Endodermal cell (in vitro differentiated cells): ENCODE data around the gene CDK12. TPM values are rescaled to one million over a fixed set of nuclear protein-coding genes. Genes with fewer than 3 reads are reported as not detected.
A peak's percentile ranks its signal among the peaks of the same experiment; 100 is the strongest.

Source experiments
- DNase-seq: peaks from one replicate; pipeline ENCODE4 v3.0.0-alpha.2; 2017
- H3K27ac ChIP-seq: 2 replicates; pipeline ENCODE4 v1.5.1; 2013; ENCODE audit warnings: mild to moderate bottlenecking, low read depth, low read length, moderate library complexity
- H3K27me3 ChIP-seq: 2 replicates; pipeline ENCODE4 v1.6.1; 2013; ENCODE audit warnings: mild to moderate bottlenecking, low read length, moderate library complexity; ENCODE audit not compliant: insufficient read depth, control insufficient read depth, poor library complexity, severe bottlenecking
- H3K36me3 ChIP-seq: 2 replicates; pipeline ENCODE4 v1.7.0; 2013; ENCODE audit warnings: mild to moderate bottlenecking, low read length, moderate library complexity; ENCODE audit not compliant: control insufficient read depth, insufficient read depth
- H3K4me1 ChIP-seq: one replicate; pipeline ENCODE4 v1.7.0; 2013; ENCODE audit warnings: low read length; ENCODE audit not compliant: control insufficient read depth, insufficient read depth
- H3K4me3 ChIP-seq: 2 replicates; pipeline ENCODE4 v1.5.1; 2013; ENCODE audit warnings: mild to moderate bottlenecking, low read length, moderate library complexity
- H3K9ac ChIP-seq: 2 replicates; pipeline ENCODE4 v1.6.1; 2013; ENCODE audit warnings: mild to moderate bottlenecking, low read length, moderate library complexity; ENCODE audit not compliant: poor library complexity, severe bottlenecking; ENCODE audit errors: extremely low read depth
- H3K9me3 ChIP-seq: 2 replicates; pipeline ENCODE4 v1.6.1; 2013; ENCODE audit warnings: mild to moderate bottlenecking, low read length, moderate library complexity; ENCODE audit not compliant: control insufficient read depth
- H3K27ac Mint-ChIP-seq: 2 replicates; pipeline ENCODE4 v1.8.0; 2020; ENCODE audit warnings: mixed read lengths
- H3K27me3 Mint-ChIP-seq: 2 replicates; pipeline ENCODE4 v1.8.0; 2021; ENCODE audit warnings: mild to moderate bottlenecking, mixed read lengths; ENCODE audit not compliant: insufficient read depth
- H3K36me3 Mint-ChIP-seq: 2 replicates; pipeline ENCODE4 v1.8.0; 2020; ENCODE audit warnings: low read depth, mixed read lengths
- H3K4me1 Mint-ChIP-seq: 2 replicates; pipeline ENCODE4 v1.8.0; 2020; ENCODE audit warnings: mixed read lengths
- H3K4me3 Mint-ChIP-seq: 2 replicates; pipeline ENCODE4 v1.8.0; 2020; ENCODE audit warnings: mild to moderate bottlenecking, moderate library complexity, mixed read lengths
- H3K9me3 Mint-ChIP-seq: 2 replicates; pipeline ENCODE4 v1.8.0; 2020; ENCODE audit warnings: mild to moderate bottlenecking, mixed read lengths
- WGBS, 2 experiments: methylation state at CpG; one replicate each; pipeline versions ENCODE4 v1.1.5 to v1.1.7; 2013; ENCODE audit warnings: missing lambda C conversion rate in 2 of 2, mixed read lengths in 1 of 2; ENCODE audit not compliant: insufficient coverage in 1 of 2, insufficient read length in 1 of 2; 5-methylcytosine and 5-hydroxymethylcytosine counted together
- total RNA-seq, 2 donors: library from RNA; stranded (reverse); fragmentation: NEBNext Ultra II Directional in 1 of 2; extraction: Animal tissue kit (Norgen Biotek cat#: 25700) in 1 of 2; gene quantifications; 2 replicates in 1 of 2; 3 replicates in 1 of 2; pipeline ENCODE4 v1.2.1, GENCODE V29; 2021
- TF ChIP-seq, protein P1 (sequence below): fragments of 200-600 bp; sonication (generic); conservative IDR thresholded peaks from 2 replicates; pipeline ENCODE4 v1.5.0; 2021; ENCODE audit warnings: antibody characterized with exemption, mild to moderate bottlenecking

Gene CDK12
- total RNA-seq, 2 donors from 2014 or later = 62.8 to 70.2 TPM

DNA sequence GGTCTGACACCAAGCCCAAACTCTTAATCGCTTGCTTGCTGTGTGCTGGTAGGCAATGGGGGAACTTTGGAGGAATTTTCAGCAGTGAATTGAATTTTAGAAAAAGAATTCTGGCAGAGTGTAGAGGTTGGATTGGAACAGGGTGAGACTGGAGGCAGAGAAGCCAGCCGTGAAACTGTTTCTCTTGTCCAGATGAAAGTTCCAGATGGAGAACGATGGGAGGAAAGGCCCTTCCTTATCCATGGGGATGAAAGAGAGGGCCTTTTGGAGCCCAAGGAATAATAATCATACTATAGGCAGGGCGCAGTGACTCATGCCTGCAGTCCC lies 120.4 kb downstream of the CDK12 start:
- H3K27ac ChIP-seq = no peak overlapping the region
- WGBS, 2 experiments = 87 to 95% methylated on average over 4 of the region's 4 CpGs
- no peak overlapping the region for H3K9ac ChIP-seq
- H3K27me3 ChIP-seq = peaks cover 7% of the 10 kb centered on the region
- Mint-ChIP-seq H3K4me1 (peaks cover 21% of the 10 kb centered on the region), H3K27ac (no peak overlapping the region), H3K27me3 (peaks cover 43% of the 10 kb centered on the region), H3K36me3 (no peaks in the 10 kb centered on the region), H3K4me3 (no peak overlapping the region), H3K9me3 (no peaks in the 10 kb centered on the region)
- H3K9me3 ChIP-seq = no peaks in the 10 kb centered on the region
- TF ChIP-seq, protein P1, sequence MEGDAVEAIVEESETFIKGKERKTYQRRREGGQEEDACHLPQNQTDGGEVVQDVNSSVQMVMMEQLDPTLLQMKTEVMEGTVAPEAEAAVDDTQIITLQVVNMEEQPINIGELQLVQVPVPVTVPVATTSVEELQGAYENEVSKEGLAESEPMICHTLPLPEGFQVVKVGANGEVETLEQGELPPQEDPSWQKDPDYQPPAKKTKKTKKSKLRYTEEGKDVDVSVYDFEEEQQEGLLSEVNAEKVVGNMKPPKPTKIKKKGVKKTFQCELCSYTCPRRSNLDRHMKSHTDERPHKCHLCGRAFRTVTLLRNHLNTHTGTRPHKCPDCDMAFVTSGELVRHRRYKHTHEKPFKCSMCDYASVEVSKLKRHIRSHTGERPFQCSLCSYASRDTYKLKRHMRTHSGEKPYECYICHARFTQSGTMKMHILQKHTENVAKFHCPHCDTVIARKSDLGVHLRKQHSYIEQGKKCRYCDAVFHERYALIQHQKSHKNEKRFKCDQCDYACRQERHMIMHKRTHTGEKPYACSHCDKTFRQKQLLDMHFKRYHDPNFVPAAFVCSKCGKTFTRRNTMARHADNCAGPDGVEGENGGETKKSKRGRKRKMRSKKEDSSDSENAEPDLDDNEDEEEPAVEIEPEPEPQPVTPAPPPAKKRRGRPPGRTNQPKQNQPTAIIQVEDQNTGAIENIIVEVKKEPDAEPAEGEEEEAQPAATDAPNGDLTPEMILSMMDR = no peak
- no peaks in the 10 kb centered on the region for H3K36me3 ChIP-seq
- DNase-seq = no peak
- H3K4me1 ChIP-seq = peaks cover 8% of the 10 kb centered on the region
- no peak overlapping the region for H3K4me3 ChIP-seq

DNA sequence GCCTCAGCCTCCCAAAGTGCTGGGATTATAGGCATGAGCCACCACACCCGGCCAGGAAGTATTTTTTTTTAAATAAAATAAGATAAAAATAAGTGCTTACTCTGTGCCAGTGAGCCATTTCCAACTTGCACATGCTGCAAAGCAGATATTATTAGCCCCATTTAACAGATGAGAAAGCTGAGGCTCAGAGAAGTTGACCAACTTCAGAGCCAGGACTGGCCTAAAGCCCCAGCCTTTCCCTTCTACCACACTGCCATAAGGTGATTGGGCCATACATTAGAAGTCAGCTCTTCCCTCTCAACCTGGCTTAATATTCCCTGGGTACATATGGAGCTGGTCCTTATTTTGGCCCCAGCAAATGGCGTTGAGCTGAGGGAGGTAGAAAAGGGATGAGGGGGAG lies 121.4 kb downstream of the CDK12 start:
- Mint-ChIP-seq H3K4me1 (peaks cover 21% of the 10 kb centered on the region), H3K27me3 (peaks cover 52% of the 10 kb centered on the region), H3K4me3 (no peak overlapping the region), H3K27ac (no peak overlapping the region), H3K36me3 (no peaks in the 10 kb centered on the region), H3K9me3 (no peaks in the 10 kb centered on the region)
- Histone ChIP-seq H3K9me3 (no peaks in the 10 kb centered on the region), H3K4me1 (peaks cover 8% of the 10 kb centered on the region), H3K27ac (no peak overlapping the region), H3K9ac (no peak overlapping the region), H3K36me3 (no peaks in the 10 kb centered on the region), H3K4me3 (no peak overlapping the region), H3K27me3 (peaks cover 15% of the 10 kb centered on the region)
- TF ChIP-seq, protein P1 = no peak
- DNase-seq = peak; percentile 25
- 0% methylated on average over 1 of the region's 2 CpGs; no CpG with 5 or more reads in 1 of the 2 experiments for WGBS, 2 experiments

Other genes with a start within 250 kb of the CDK12 start
- under 1 TPM; 0.35 to 0.46 TPM for gene STAC2, start 235.5 kb upstream of the CDK12 start, total RNA-seq
- 10 to 100 TPM; 15.6 to 18.1 TPM for gene FBXL20, start 59.9 kb upstream of the CDK12 start, total RNA-seq
- gene MED1, start 10.2 kb upstream of the CDK12 start, total RNA-seq = 10 to 100 TPM; 56.1 to 57.5 TPM
- gene NEUROD2, start 146.4 kb downstream of the CDK12 start, total RNA-seq = not detected
- 1 to 10 TPM; 1.0 to 2.1 TPM for gene PPP1R1B, start 165.5 kb downstream of the CDK12 start, total RNA-seq
- gene STARD3, start 175.7 kb downstream of the CDK12 start, total RNA-seq = 10 to 100 TPM; 60.3 to 60.5 TPM
- 1 to 10 TPM; 1.5 to 1.9 TPM for gene TCAP, start 203.9 kb downstream of the CDK12 start, total RNA-seq
- gene PNMT, start 207.0 kb downstream of the CDK12 start, total RNA-seq = 1 to 10 TPM in 1 of 2 donors, under 1 TPM in 1; 0.55 to 1.0 TPM
- gene PGAP3, start 226.6 kb downstream of the CDK12 start, total RNA-seq = 10 to 100 TPM; 22.6 to 29.3 TPM
- gene ERBB2, start 238.6 kb downstream of the CDK12 start, total RNA-seq = 100 to 1,000 TPM; 110 to 133 TPM